ENCODE data around the gene BCL6B.

DNA sequence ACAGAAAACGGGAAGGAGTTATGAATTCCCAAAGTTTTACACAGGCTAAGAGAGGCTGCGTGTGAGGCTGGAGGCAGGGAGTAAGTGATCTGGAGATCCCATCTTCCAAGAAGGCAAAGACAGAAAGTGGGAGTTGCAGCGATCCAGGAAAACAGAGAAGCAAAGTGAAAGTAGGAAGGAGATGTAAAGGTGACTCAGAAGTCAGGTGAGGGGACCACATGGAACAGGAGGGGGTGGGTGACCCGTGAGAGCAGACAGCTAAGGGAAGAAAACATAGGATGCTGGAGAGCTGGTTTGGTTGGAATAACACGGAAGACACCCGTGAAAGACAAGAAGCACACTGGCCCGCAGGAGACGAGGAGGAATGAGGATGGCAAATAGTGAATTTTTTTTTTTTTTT lies 25.7 kb upstream of the BCL6B start:
- no peak for TF ChIP-seq CTCF (IDR thresholded peaks at IDR 0.05)
- no peak for TF ChIP-seq POLR2A (IDR thresholded peaks at IDR 0.05)
- no peak for TF ChIP-seq POLR2AphosphoS5 (IDR thresholded peaks at IDR 0.05)
